Embryonic facial prominence (tissue), 1 donor: Measurements from ENCODE around the gene STK26.
"Not testable (repeated sequence)": the region's sequence is repeated elsewhere in the genome, so short reads cannot be mapped to it uniquely, and the experiment has no call there.

Experiments
- DNase-seq: peaks from one replicate; pipeline ENCODE4 v3.0.0-alpha.2; 2016; ENCODE audit errors: extremely low spot score

Gene STK26

GRCh38 chrX:132022967-132023895 is at the start of gene STK26:
TSS of gene STK26 (plus strand) at chrX:132023302. CDS start at chrX:132023618, 316 bp downstream.
- DNase-seq, result peak; percentile 16

DNA sequence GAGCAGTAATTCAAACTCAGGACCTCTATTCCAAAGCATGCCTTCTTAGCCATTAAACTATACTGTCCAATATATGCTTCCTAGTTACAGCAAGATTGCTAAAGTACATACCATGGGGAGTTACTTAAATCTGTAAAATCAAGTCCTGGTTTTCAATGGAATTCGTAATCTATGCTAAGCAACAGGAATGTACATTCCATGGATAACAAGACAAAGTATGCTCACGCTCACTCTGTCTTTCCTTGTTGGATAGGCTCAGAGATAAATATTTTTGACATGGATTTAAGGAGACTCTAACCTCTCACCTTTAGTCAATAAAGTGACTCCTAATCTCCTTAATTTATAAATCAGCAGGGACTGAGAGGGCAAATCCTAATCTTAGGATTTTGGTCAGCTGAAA is 47.3 kb upstream of the STK26 start:
- DNase-seq, result no peak

- no peak for DNase-seq
These were observed 45.5 kb upstream of the STK26 start for GRCh38 chrX:131977619-131978018.

- DNase-seq, result no peak
These were observed 44.0 kb upstream of the STK26 start for GRCh38 chrX:131979116-131979515.

- no peak for DNase-seq
These were observed 37.5 kb upstream of the STK26 start for GRCh38 chrX:131985526-131986049.

GRCh38 chrX:131987252-131987651 is 35.9 kb upstream of the STK26 start:
- DNase-seq, result no peak

GRCh38 chrX:131988236-131988635 is 34.9 kb upstream of the STK26 start:
- no peak for DNase-seq

DNA sequence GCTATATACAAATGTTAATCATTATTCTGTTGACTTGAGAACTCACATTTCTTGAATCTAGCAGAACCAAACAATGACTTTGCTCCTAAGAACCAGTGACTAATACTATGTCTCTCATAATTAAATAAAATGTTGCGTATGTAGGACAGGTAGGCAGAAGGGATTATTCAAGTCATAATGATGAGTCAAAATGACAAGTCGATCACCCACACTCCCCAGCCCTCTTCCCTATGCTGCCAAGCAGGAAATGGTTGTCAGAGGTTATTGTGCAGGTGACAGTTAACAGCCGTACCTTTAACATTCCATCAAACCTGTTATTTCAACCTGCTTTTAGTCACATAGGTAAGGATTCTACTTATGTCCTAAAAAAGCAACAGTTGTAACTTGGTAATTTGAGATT is 22.0 kb upstream of the STK26 start:
- DNase-seq, result no peak

- DNase-seq, result no peak
These were observed 18.4 kb upstream of the STK26 start for GRCh38 chrX:132004728-132005127.

GRCh38 chrX:132009350-132009749 is 13.8 kb upstream of the STK26 start:
- no peak for DNase-seq

GRCh38 chrX:132010213-132010612 is 12.9 kb upstream of the STK26 start:
- not testable (repeated sequence) for DNase-seq

DNA sequence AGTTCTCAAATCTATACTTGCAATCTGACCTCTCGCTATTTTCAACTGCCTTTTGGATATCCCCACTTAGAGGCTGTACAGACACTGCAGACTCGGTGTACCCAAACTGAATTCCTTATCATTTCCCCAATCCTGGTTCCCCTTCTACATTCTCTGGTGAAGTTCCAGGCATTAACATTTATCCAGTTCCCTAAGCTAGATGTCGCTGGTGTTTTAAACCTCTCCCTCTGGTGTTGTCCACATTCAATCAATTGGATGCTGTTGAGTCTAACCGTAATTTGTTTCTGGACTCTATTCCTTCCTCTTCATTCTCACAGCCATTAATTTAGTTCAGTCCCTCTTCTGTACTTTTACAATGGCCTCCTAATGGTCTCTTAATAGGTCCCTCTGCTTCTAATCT is 7.2 kb upstream of the STK26 start:
- DNase-seq, result no peak

DNA sequence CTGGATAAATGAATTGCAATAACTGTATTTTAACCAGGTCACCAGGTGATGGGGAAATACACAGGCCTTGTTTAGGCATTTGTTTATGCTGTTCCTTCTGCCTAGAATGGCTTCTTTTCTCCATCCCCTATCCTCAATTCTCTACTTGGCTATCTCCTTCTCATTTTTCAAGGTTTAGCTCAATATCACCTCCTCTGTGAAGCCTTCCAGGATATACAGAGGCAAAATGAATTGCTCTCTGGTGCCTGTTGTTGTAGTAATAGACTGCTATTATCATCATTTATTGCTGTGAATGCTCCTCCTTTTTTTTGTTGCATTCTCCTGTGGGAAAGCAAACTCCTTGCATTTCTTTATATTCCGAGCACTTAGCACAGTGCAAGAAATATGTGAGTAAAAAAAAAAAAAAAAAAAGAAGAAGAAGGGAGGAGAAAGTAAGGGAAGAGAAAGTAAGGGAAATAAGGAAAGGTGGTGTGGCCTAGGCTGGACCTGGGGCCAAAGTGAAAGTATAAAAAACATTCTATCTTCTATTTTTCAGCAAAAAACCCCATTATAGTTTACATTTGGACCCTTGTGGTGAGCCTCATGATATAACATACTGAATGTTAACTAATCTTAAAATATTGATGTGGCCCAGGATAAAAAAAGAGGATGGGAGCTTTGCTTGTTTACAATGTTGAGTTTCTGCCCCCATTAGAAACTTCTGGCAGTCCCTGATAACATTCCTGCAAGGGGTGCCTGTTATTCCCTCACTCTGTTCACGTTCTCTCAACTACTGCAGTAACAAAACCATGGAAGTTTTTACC is 6.3 kb upstream of the STK26 start:
- no peak for DNase-seq

- DNase-seq, result no peak
These were observed 5.5 kb upstream of the STK26 start for GRCh38 chrX:132017431-132018185.

- DNase-seq, result no peak
These were observed 720 bp upstream of the STK26 start for GRCh38 chrX:132022198-132022966.

- no peak for DNase-seq
These were observed 839 bp downstream of the STK26 start for GRCh38 chrX:132023896-132024386.

DNA sequence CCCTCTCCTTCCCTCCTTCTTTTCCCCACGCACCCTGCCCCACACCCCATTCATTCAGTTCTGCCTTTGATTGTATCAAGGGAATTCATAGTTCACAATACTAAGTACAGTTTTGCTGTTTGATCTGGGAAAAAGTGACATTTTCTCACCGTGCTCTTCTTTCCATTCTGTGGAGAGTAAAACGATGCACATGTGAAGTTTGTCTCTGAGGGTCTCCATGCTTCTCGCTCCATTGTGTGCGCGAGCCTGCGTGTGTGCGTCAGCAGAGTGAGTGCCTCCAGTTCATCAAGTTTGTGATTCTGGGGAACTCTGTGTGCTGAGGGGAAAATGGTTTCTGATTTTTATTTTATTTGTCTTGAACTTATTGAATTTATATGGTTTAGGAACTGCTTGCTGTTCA is 1.9 kb downstream of the STK26 start:
- no peak for DNase-seq

- no peak for DNase-seq
These were observed 7.2 kb downstream of the STK26 start for GRCh38 chrX:132030264-132030663.

GRCh38 chrX:132031867-132032266 is 8.8 kb downstream of the STK26 start:
- DNase-seq, result no peak

- no peak for DNase-seq
These were observed 10.1 kb downstream of the STK26 start for GRCh38 chrX:132033166-132033565.

GRCh38 chrX:132034648-132035047 is 11.5 kb downstream of the STK26 start:
- DNase-seq, result no peak
